Erythroblast (primary cell): ENCODE measurements around the gene ENHO.

Experiments
- DNase-seq, 2 experiments: peaks; one replicate each; lab custom pipeline; 2025; lab: John Stamatoyannopoulos, UW
- GATA1 ChIP-seq: IDR thresholded peaks from 2 replicates; pipeline ENCODE4 v1.6.1; 2011; ENCODE audit warnings: low read depth, mild to moderate bottlenecking, control low read depth, low read length, moderate library complexity
- POLR2A ChIP-seq: IDR thresholded peaks from 2 replicates; pipeline ENCODE4 v1.6.1; 2011; ENCODE audit warnings: mild to moderate bottlenecking, low read length

The ENHO gene

DNA sequence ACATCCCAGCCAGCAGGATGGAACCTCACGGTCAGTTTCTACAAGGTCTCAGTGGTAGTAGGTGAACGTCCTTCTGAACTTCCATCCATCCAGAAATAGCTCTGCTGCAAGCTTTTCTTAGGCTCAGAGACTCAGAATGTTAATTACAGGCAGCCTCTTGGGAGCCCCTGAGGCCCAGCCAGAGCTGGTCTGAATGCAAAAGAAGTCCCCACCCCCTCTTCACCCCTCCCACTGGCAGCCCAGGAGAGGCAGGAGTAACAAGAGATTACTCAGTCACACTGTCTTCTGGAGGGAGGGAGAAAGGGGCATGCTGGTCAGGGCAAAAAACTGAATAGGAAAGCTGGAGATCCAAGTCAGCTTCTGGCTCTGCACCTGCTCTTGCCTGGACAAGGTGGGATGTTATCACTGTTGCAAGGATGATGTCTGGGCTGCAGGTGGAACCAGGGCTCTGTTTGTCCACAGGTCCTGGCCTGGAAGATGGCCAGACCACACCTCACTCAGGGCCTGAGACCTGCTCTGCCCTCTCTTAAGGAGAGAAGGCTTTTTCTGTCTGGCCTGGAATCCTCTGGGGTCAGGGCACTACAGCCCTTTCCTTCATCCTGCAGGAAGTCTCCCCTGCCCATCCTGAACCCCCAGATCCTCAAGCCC, 9.1 kb downstream of the ENHO start:
- TF ChIP-seq POLR2A (no peak), GATA1 (no peak)
- DNase-seq, result no peak

DNA sequence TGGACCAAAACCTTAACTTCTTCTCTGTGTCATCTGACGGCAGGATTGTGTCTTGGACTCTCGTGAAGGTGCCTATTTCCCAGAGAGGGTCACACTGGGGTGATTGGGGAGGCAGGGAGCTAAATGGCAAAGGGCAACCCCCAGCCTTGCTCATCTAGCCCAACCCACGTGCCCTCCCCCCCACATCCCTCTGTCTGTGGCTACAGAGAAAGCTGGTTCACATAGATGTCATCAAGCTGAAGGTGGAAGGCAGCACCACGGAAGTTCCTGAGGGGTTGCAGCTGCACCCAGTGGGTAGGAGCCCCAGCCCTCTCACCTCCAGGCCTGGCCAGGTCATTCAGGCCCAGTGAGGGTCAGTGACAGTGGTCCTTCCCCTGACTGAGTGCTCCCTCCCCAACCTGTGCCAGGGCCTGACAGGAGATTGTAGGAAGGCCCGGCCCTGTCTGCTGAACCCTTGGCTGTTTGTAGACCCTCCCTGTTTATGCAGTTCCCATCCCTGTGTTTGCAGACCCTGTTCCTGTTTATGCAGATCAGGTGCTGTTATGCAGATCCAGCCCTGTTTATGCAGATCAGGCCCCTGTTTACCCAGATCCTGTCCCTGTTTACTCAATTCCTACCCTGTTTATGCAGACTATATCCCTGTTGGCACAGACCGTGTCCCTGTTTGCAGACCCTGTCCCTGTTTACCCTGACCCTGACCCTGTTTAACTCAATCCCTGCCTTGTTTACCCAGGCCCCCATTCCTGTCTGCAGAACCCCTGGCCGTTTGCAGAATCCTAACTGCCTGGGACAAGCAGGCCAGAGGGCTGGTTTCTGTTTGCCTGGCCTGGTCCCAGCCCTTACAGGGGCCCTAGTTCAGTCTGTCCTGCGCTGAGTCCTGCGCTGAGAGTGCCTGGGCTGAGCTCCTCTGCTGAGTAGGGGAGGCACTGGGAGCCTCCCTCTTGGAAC, 10.4 kb downstream of the ENHO start:
- DNase-seq, result no peak
- TF ChIP-seq GATA1, result no peak
- TF ChIP-seq POLR2A, result no peak

DNA sequence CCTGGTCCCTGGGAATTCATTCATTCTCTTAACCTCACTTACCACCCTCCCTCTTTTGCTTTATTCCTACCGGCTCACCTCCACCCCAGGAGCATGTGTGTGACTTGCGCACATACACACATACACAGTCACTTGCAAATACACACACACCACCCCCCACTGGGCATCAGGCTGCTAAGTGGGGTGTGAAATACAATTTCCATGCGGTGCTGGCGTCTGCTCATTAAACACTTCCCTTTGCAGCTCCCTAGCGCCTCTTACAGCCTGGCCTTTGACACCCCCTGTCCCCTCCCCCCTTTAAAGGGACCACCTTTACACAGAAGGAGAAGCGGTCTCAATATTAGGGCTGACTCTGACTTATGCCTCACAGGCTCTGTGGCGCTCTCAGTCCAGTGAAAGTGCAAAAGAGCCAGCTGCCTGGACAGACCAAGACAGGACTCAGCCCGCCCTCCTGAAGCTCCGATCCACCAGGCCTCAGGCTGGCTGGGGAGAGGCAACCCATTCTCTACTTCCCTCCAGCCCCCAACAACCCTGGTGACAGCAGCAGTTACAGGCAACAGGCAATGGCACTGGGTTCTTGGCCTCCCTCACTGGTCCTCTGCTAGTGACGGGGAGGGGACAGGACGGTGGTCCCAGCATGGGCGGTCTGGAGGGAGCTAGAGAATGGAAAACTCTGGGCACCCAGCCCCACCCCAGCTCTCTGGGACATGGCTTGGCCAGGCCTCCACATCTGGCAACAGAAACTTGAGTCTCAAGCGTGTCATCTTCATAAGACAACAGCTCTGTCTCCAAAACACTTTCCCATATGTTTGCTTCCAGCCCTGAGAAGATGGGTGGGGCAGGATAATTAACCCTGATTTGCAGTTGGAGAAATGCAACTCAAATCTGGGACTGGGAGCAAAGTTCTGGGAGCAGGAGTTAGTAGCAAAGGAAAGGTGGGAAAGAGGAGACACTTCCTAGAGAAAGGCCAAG, 12.0 kb downstream of the ENHO start:
- no peak for DNase-seq
- TF ChIP-seq POLR2A (no peak), GATA1 (no peak)

GRCh38 chr9:34508951-34509350, 13.8 kb downstream of the ENHO start:
- no peak for DNase-seq
- no peak for TF ChIP-seq GATA1
- TF ChIP-seq POLR2A, result no peak

- TF ChIP-seq POLR2A, result no peak
- no peak for TF ChIP-seq GATA1
- no peak for DNase-seq
Observed at GRCh38 chr9:34508463-34508862, 14.3 kb downstream of the ENHO start.

- TF ChIP-seq GATA1 (no peak), POLR2A (no peak)
- DNase-seq, result no peak
Observed at GRCh38 chr9:34507966-34508365, 14.8 kb downstream of the ENHO start.

- TF ChIP-seq GATA1 (no peak), POLR2A (no peak)
- DNase-seq, result no peak
Observed at GRCh38 chr9:34507556-34507955, 15.2 kb downstream of the ENHO start.

DNA sequence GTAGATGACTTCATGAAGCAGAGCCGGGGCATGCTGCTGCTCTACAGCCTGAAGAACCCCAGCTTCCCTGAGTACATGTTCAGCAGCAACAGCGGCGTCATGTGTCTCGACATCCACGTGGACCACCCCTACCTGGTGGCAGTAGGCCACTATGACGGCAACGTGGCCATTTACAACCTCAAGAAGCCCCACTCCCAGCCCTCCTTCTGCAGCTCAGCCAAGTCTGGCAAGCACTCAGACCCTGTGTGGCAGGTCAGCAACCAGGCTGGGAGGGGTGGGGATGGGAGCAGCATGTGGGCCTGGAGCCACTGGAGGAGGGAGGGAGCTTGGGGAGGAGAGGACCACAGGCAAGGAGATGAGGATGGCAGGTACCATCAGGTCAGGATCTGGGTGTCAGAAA, 16.2 kb downstream of the ENHO start:
- TF ChIP-seq POLR2A (no peak), GATA1 (no peak)
- DNase-seq, result no peak

DNA sequence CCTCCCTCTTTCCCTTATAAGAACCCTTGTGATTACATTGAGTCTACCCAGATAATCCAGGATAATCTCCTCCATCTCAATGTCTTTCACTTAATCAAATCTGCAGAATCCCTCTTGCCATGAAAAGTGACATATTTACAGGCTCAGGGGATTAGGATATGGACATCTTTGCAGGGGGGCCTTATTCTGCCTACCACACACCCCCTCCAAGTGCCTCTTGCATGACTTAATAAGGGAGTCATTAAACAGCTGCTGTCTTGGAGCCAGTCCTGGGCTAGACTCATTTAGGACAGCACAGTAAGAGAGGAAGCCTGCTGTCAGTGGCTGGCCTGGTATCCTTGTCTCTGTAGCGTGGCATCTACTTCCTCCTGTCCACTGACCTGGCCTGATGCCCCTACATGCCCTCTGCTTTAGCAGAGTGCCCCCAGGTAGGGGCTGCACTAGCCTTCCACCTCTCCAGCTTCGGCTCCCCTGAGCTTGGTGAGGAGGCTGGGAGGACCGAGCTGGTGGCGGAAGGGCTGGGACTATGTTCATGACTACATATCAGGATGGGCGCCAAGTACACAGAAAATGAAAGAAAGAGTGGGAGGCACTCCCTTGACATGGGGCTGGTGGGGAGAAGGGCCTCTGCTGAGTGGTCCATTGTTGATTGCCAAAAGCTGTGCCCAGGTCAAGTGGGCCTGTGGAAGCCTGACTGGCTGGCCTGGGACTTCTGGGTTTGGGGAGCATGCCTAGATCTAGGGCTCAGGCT, 17.2 kb downstream of the ENHO start:
- TF ChIP-seq GATA1 (no peak), POLR2A (no peak)
- DNase-seq, result no peak

- DNase-seq, result no peak
- TF ChIP-seq GATA1, result no peak
- TF ChIP-seq POLR2A, result no peak
Observed at GRCh38 chr9:34503406-34503805, 19.4 kb downstream of the ENHO start.

DNA sequence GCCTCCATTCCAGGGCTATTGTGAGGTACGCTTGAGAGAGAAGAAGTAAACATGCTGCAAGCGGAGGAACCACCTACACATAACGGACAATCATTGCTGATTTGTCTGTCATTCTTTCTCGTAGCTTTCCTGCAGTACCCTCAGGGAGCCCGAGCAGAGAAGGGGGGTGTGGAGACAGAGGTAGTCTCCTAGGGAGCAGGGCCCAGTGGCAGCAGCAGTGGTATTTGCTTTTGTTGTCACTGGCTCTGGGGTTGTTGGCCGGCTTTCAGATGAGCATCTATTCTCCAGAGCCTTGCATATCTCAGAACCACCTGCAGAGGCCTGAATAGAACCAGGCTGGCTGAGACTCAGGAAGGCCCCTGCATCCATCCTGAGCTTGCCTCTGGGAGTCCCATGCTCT, 19.9 kb downstream of the ENHO start:
- TF ChIP-seq POLR2A, result no peak
- no peak for TF ChIP-seq GATA1
- DNase-seq, result no peak

DNA sequence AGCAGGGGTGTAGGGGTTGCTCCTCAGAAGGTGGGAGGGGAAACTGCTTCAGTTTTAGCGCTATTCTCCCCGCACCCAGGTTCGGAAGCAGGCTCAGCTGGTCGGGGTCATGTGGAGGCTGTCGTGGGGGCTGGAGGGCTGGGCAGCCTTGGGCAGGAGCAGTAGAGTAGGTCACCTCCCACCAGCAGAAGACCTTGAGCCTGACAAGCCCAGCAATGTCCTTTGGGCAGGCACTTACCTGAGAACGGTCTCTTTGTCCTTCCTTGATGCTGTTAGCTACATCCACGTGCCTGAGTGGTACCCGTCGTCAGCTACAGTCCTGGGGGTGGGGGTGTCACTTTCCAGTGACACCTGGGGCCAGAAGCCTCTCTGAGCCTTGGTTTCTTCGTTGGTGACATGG, 20.3 kb downstream of the ENHO start:
- TF ChIP-seq GATA1, result no peak
- no peak for TF ChIP-seq POLR2A
- DNase-seq, result no peak

GRCh38 chr9:34501889-34502425, 20.8 kb downstream of the ENHO start:
- no peak for TF ChIP-seq POLR2A
- no peak for TF ChIP-seq GATA1
- no peak for DNase-seq
